Measurements from ENCODE around the gene GPR157. TPM values are rescaled to one million over a fixed set of nuclear protein-coding genes. Genes with fewer than 3 reads are reported as not detected.

The GPR157 gene
- total and polyA plus RNA-seq, 8 donors, result 0.15 to 16.5 (median 4.5) TPM

DNA sequence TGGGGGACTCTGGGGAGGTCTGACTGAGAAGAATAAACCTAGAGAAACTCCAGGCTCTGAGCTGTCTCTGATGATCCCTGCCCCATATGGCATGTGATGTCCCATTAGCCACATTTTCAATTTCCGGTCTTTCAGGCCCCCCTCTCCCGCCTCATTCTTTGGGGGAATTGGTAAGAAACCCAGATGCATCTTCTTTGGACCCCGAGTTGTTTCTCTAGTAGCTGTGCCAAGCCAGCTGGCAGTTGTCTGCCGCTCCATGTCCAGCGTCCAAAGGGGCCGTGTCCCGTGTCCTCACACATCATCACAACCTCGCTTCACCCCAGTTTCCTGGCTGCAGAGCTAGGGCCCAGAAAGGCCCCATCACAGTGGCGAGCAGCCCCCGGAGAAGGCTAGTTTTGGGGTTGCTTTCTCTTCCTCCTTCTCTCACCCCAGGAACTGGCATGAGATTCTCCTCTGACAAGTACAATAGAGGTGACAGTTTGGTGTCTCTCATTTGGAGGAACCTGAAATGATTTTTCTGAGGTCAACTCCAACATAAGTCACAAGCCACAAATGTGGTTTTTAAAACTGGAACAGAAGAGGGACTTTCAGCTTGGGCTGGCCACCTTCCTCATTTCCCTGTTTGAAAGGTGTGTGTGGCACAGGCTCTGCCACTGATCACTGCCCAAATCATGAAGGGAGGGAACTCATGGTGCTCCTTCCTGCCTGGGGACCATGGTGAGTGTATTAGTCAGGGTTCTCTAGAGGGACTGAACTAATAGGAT is 6.4 kb upstream of the GPR157 start:
- Histone ChIP-seq H3K27me3 (no peaks in the 10 kb centered on the region), H3K4me1 (peaks cover 0 to 12% (median 2%) of the 10 kb centered on the region in 4 donors), H3K4me3 (no peak overlapping the region), H3K36me3 (no peaks in the 10 kb centered on the region), H3K9me3 (no peaks in the 10 kb centered on the region), H3K27ac (no peak overlapping the region)
- DNase-seq, result no peak
- intact Hi-C loops (cut with DNase I; ENCODE audit: low total_unique reads), result no loop called here
- TF ChIP-seq EP300 (IDR thresholded peaks at IDR 0.05) (no peak), POLR2AphosphoS5 (IDR thresholded peaks at IDR 0.05) (no peak), POLR2A (IDR thresholded peaks at IDR 0.05) (no peak)
- TF ChIP-seq, protein P1, sequence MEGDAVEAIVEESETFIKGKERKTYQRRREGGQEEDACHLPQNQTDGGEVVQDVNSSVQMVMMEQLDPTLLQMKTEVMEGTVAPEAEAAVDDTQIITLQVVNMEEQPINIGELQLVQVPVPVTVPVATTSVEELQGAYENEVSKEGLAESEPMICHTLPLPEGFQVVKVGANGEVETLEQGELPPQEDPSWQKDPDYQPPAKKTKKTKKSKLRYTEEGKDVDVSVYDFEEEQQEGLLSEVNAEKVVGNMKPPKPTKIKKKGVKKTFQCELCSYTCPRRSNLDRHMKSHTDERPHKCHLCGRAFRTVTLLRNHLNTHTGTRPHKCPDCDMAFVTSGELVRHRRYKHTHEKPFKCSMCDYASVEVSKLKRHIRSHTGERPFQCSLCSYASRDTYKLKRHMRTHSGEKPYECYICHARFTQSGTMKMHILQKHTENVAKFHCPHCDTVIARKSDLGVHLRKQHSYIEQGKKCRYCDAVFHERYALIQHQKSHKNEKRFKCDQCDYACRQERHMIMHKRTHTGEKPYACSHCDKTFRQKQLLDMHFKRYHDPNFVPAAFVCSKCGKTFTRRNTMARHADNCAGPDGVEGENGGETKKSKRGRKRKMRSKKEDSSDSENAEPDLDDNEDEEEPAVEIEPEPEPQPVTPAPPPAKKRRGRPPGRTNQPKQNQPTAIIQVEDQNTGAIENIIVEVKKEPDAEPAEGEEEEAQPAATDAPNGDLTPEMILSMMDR (IDR thresholded peaks at IDR 0.05), result no peak
- 70 to 81% (median 74%) methylated on average over 10 of the region's 10 CpGs for WGBS, 5 donors

DNA sequence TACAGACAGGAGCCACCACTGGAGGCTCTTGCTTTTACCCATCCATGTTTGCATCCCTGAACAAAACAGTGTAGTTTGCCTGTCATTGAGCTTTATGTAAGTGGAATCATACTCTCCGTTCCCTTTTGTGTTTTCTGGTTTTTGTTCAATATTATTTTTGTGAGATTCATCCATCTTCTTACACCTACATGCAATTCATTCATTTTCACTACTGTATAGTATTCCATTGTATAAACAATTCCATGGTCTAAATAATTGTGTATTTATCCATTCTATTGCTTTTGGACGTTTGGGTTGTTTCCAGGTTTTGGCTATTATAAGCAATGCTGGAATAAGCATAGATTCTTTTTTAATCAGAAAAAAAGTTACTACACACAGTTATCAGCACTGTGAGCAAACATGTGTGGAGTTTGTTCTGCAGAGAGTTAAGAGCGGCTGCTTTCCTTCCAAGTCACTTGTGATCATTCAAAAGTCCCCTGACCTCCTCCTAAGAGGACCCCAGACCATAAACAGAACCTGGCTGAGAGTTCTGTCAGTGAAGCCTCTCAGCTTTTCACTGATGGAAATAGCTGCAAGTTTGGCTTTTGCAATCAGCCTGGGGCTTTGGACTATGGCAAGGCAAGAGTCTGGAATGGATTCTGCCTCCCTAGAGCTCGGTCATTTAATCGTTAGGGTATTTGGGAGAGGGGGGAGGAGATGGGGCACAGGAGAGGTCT is 5.1 kb upstream of the GPR157 start:
- no peak overlapping the region for H3K4me3 ChIP-seq
- H3K36me3 ChIP-seq, result no peaks in the 10 kb centered on the region
- no peaks in the 10 kb centered on the region for H3K27me3 ChIP-seq
- no peak for DNase-seq
- WGBS, 5 donors, result 25 to 44% (median 32%) methylated on average over 5 of the region's 5 CpGs
- no peak overlapping the region for H3K27ac ChIP-seq
- intact Hi-C loops (cut with DNase I; ENCODE audit: low total_unique reads), result no loop called here
- no peaks in the 10 kb centered on the region for H3K9me3 ChIP-seq
- TF ChIP-seq POLR2A (IDR thresholded peaks at IDR 0.05) (no peak), EP300 (IDR thresholded peaks at IDR 0.05) (no peak), POLR2AphosphoS5 (IDR thresholded peaks at IDR 0.05) (no peak)
- TF ChIP-seq, protein P1 (IDR thresholded peaks at IDR 0.05), result no peak
- H3K4me1 ChIP-seq, result peaks cover 5 to 17% (median 7%) of the 10 kb centered on the region in 4 donors

DNA sequence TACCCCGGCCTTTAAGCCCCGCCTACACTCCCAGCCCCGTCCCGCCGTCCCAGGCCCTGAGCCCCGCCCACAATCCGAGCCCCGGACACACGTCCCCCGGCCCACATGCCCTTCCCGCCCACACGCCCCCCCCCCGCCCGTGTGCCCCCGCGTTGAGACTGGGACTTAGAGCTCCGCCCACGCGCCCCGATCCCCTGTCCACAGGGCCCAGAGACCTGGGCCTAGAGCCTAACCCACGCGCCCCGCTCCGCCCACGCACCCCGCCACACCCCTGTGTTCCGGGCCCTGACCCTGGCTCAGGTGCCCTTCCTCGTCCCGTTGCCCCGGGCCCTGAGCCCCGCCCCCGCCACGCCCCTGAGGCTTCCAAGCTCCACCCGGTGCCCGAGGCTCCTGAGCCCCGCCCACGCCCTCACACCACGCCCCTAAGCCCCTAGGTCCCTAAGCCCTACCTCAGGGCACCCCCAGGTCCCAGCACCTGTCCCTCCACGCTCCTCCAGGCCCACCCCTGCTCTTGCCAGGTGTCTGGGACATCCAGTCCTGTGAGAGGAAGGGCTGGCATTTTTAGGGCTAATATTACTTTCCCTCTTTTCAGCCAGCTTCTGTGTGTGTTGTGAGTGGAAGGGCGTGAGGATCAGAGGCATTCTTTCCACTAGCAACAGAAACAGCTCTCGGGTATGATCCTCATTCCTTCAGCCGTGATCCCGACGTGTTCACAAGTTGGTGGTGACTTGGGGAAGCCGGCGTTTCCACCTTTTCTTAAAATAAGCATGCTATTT is 552 bp upstream of the GPR157 start:
- peak in 1 of 3 donors; percentile 40 for TF ChIP-seq POLR2AphosphoS5 (IDR thresholded peaks at IDR 0.05)
- TF ChIP-seq, protein P1 (IDR thresholded peaks at IDR 0.05), result no peak
- TF ChIP-seq EP300 (IDR thresholded peaks at IDR 0.05), result no peak
- TF ChIP-seq POLR2A (IDR thresholded peaks at IDR 0.05), result no peak
- peak overlapping the region; percentile 86 to 92 (median 90) for H3K27ac ChIP-seq
- DNase-seq, result peak; percentile 93
- no peaks in the 10 kb centered on the region for H3K9me3 ChIP-seq
- no peaks in the 10 kb centered on the region for H3K27me3 ChIP-seq
- no peaks in the 10 kb centered on the region for H3K36me3 ChIP-seq
- intact Hi-C loops (cut with DNase I; ENCODE audit: low total_unique reads), result no loop called here
- H3K4me3 ChIP-seq, result peak overlapping the region; percentile 69 to 79 (median 76)
- peaks cover 20 to 46% (median 30%) of the 10 kb centered on the region in 4 donors for H3K4me1 ChIP-seq
- WGBS, 5 donors, result 2 to 12% (median 6%) methylated on average over 13 to 46 of the region's 46 CpGs

DNA sequence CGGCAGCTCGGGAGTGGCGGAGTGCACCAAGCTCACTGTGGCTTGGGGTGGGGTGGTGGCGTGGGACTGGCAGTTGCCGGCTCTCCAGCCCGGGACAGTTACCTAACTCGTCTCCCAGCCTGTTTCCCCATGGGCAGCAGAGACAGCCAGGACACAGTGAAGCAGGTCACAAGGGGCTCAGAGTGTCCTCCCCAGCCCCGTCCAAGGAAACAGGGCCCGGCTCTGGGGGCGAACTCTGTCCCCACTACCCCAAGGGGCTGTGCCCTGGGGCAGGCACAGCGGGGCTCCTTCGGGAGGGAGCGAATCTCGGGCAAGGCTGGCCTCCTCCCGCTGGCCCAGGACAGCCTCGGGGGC is 759 bp downstream of the GPR157 start:
- H3K27me3 ChIP-seq, result no peaks in the 10 kb centered on the region
- H3K27ac ChIP-seq, result peak overlapping the region; percentile 16 to 92 (median 88)
- no peak for TF ChIP-seq POLR2AphosphoS5 (IDR thresholded peaks at IDR 0.05)
- TF ChIP-seq, protein P1 (IDR thresholded peaks at IDR 0.05), result no peak
- no peak for TF ChIP-seq EP300 (IDR thresholded peaks at IDR 0.05)
- TF ChIP-seq POLR2A (IDR thresholded peaks at IDR 0.05), result no peak
- intact Hi-C loops (cut with DNase I; ENCODE audit: low total_unique reads), result no loop called here
- H3K4me1 ChIP-seq, result peaks cover 17 to 41% (median 30%) of the 10 kb centered on the region in 4 donors
- DNase-seq, result peak in 1 of 2 donors; percentile 45
- no peaks in the 10 kb centered on the region for H3K36me3 ChIP-seq
- peak overlapping the region; percentile 69 to 79 (median 76) for H3K4me3 ChIP-seq
- no peaks in the 10 kb centered on the region for H3K9me3 ChIP-seq
- 18 to 26% (median 20%) methylated on average over 7 to 16 of the region's 16 CpGs for WGBS, 5 donors
